ENCODE results near the gene KLHL35. TPM values are rescaled to one million over a fixed set of nuclear protein-coding genes. Genes with fewer than 3 reads are reported as not detected.
A peak's percentile ranks its signal among the peaks of the same experiment; 100 is the strongest.
"Not testable (repeated sequence)": the region's sequence is repeated elsewhere in the genome, so short reads cannot be mapped to it uniquely, and the experiment has no call there.

The KLHL35 gene
- polyA plus RNA-seq, 1 donor = 6.6 TPM

DNA sequence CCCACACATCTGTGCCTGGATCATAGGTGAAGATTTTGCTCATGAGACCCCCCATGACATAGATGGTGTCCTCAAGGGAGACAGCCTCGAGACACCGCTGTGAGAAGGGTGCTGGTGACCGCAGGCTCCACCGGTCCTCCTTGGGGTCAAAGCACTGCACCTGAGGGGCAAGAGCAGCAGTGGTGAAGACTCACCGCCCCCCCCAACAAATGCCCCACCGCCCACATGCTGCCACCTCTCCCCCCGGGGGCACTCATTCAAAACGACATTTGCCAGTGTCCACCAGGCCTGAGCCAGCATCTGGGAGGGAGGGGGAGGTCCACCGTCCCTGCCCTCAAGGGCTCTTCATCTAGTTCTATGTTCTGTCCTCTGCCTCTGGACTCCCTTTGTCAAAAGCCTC is 9.3 kb downstream of the KLHL35 start:
- no peak for DNase-seq

DNA sequence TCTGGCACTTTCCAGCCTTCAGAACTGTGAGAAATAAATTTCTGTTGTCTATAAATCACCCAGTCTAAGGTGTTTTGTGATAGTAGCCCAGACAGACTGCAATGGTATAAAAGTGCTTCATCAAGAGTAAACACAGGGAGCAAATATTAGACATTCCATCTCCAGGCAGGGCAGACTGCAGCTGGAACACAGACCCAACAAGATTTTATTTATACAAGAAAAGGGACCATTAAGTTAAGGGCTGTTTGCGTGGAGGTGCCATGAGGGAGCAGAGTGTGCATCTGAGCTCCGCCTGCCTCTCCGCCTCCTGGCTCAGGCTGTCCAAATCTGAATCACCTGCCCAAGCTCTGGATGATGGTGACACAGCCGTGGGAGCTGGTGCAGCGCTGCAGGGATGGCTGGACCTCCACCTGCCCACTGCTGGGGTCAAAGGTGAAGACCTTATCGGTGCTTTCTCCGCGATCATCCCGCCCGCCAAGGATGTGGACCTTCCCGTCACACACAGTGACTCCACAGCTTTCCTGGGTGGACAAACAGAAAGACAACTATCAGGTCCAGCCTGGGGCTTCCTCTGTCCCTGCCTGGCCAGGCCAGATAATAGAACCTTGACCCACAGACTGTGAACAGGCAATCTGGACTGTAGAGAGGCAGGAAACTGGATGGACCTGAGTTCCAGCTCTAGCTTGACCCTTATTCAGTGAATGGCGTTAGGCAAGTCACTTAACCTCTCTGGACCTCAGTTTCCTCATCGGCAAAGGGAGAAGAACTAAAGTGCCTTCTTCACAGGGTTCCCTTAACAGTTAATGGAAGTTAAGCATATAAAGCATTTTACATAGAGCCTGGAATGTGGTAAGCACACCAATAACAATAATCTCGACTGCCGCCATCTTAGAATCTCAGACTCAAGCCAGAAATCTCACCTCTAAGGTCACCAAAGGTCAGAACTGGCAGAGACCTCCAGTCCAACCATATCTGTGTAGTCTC is 10.5 kb downstream of the KLHL35 start:
- DNase-seq = no peak

DNA sequence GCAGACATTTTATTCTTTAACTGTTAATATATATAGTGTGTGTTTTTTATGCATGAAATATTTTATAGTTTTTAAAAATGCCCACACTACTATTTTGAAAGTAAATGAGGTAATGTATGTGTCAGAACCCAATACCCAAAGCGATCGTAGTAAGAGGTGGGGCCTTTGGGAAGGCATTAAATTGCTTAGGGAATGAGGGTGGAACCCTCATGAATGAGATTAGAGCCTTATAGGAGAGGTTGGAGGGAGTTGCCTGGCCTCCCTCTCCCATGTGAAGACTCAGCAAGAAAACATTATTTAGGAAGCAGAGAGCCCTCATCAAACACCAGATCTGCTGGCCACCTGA is 11.1 kb downstream of the KLHL35 start:
- DNase-seq = no peak

DNA sequence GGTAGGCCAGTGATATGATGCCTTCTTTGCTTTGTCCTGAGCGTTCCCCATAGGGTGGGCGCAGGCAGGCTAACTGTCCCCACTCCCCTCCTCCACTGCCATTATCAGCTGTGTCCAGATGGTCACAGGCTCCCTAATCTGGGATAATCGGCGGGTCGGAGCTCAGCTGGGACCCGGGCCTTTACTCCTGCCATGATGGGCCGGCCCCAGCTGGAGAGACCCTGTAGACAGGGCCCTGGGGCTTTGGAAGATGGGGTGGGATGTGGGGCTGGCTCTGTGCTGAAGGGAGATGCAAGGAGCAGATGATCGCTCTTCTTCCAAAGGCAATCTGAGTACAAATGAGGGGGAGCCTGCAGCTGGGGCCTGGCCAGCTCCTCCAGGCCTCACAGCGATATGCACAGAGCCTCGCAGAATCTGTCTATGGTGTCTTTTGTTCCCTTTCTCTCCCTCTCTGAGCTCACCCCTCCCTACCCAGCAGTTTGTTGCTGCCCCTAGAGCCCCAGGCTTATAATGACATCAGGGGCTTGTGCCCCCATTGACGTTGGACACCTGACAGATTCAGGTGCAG is 11.9 kb downstream of the KLHL35 start:
- DNase-seq = no peak

DNA sequence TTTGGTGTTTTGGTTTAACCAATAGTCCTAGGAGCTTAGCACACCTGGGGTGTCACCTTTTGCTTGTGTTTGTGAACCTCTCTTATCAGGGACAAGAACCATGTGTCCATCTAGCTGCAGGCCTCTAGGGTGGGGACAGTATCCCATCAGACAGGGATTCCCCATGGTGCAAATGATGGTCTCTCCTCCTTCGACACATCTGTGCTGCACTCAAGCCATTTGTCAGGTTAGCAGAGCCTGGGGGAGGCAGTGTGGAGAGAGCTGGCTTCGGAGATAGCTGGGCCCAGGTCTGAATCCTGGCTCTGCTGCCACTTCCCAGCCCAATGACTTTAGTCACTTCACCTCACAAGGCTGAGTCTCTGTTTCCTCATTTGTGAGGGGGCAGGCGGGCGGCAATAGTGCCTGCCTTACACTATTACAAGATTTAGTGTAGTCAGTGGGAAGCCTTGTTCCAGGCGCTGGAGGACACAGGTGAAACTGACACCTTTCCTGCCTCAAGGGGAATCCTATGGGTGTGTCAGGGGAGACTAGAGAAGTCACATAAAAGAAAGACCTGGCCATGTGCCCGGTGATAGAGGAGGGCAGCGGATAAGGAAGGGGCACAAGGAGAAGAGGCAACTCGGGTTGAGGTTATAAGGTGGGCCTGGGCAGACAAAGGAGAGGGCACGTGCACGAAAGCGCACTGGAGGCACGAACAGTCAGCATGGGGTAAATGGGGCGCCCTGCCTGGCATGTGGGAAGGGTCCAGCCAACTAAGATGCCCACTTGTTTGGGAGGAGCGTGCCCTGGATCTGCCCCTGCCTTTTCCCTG is 12.6 kb downstream of the KLHL35 start:
- DNase-seq = no peak

DNA sequence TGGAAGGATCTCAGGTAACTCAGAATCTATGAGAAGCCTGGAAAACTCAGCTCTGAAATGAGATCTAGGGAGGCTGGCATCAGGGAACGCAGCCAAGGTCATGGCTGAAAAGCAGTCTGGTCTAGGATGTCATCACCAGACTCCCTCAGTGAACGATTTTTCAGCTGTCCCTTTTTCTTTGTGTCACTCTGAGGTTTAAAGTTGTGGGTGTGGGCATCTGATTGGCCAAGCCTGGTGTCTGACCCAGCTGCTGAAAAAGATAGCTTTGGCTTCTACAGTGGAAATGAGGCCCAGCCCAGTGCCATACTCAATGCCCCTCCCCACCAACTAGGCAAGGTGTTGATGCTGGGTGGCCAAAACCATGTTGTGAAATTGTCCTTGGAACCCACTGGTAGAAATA is 19.1 kb downstream of the KLHL35 start:
- DNase-seq = no peak

DNA sequence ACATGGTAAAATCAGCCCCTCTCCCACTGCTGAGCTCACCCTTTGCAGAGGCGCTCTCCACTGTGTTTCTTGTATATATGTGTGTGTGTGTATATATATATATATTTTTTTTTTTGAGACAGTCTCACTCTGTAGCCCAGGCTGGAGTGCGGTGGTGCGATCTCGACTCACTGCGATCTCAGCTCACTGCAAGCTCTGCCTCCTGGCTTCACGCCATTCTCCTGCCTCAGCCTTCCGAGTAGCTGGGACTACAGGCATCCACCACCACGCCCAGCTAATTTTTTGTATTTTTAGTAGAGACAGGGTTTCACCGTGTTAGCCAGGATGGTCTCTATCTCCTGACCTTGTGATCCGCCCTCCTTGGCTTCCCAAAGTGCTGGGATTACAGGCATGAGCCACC is 19.9 kb downstream of the KLHL35 start:
- DNase-seq = not testable (repeated sequence)

DNA sequence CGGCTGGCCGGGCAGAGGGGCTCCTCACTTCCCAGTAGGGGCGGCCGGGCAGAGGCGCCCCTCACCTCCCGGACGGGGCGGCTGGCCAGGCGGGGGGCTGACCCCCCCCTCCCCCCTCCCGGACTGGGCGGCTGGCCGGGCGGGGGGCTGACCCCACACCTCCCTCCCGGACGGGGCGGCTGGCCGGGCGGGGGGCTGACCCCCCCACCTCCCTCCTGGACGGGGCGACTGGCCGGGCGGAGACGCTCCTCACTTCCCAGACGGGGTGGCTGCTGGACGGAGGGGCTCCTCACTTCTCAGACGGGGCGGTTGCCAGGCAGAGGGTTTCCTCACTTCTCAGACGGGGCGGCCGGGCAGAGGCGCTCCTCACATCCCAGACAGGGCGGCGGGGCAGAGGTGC is 23.0 kb downstream of the KLHL35 start:
- not testable (repeated sequence) for DNase-seq

DNA sequence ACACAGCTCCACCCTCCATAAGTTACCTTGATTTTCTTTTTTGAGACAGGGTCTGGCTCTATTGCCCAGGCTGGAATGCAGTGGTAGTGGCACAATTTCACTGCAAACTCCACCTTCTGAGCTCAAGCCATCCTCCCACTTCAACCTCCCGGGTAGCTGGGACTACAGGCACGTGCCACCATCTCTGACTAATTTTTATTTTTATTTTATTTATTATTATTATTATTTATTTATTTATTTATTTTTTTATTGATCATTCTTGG is 24.1 kb downstream of the KLHL35 start:
- no peak for DNase-seq

DNA sequence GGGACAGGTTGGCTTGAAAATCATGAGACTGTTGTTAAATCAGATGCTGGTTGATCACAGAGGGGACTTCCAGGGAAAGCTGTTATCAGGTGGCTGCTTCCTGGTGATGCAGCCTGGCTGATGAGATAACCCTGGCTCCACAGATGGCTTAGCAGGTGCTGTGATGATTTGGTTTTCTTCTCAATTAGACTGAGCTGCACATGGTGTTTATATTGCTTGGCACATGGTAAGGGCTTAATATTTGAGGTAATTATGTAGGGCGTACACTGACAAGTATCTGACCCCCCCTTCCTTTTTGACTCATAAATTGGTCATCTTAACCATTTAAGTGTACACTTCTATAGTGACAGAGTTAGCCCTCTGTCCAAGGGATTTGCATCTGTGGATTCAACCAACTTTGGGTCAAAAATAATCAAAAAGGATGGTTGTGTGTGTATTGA is 26.6 kb downstream of the KLHL35 start:
- no peak for DNase-seq

DNA sequence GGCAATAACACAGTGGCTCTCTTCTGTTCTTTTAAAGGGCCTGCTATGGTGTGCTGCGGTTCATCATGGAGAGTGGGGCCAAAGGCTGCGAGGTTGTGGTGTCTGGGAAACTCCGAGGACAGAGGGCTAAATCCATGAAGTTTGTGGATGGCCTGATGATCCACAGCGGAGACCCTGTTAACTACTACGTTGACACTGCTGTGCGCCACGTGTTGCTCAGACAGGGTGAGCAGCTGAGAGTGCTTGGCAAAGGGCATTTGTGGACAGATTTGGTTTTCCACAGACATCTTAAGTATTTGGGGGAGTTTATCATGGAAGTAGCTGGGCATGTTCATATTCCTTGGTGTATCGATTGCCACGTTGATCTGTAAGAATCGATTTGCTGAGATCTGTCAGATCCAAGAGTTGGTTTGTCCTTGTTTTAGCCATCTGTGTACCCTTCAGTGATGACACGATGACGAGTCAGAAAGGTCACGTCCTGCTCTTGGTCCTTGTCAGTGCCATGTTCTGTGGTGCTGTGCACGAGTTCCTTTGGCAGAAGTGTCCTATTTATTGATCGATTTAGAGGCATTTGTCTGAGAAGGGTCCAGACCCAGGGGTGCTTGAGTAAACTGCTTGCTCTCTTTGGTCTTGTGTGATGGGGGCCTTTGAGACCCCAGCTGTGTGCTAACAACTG is 28.9 kb downstream of the KLHL35 start:
- DNase-seq = no peak

DNA sequence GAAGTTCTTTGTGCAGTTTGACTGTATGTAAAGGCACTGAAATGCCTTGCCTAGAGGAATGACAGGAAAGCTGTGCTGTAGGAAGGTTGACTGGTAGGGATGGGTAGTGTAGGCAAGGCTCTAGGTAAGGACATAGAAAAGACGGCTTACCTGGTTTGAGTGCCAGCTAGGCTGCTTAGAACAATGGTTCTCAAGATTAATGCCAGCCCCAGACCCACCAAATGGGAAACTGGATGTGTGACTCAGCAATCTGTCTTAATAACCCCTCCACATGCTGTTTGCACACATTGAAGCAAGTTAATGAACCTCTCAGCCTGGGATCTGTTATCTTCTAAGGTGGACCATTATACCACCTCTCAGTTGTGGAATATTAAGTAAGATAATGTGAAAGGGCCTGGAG is 30.0 kb downstream of the KLHL35 start:
- no peak for DNase-seq

DNA sequence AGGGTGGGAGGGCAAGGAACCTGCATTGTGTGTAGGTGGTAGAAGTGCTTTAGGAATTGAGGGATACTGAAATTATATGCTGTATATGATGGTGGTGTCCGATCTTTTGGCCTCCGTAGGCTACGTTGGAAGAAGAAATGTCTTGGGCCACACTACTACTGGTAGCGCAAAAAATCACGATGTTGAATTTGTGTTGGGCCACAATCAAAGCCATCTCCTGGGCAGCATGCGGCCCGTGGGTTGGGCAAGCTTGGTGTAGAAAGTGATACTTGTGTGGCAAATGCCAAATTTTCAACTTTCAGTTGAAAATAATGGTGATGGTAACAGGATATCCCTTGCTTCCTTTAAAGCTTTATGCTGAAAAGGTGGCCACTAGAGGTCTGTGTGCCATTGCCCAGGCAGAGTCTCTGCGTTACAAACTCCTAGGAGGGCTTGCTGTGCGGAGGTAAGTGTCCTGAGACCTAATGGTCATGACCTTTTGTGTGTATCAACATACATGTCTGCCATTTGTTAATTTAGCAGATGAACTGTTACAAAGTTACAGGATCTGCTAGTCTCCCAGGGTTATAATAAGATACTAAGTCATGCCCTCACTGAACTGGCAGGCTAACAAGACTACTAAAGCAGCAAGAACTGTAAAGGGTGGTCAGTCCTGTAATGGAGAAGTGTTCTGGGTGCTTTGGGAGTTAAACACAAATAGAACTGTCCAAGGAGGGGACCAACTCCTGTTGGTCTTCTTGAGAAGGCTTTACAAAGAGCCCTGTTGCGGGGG is 30.8 kb downstream of the KLHL35 start:
- no peak for DNase-seq

DNA sequence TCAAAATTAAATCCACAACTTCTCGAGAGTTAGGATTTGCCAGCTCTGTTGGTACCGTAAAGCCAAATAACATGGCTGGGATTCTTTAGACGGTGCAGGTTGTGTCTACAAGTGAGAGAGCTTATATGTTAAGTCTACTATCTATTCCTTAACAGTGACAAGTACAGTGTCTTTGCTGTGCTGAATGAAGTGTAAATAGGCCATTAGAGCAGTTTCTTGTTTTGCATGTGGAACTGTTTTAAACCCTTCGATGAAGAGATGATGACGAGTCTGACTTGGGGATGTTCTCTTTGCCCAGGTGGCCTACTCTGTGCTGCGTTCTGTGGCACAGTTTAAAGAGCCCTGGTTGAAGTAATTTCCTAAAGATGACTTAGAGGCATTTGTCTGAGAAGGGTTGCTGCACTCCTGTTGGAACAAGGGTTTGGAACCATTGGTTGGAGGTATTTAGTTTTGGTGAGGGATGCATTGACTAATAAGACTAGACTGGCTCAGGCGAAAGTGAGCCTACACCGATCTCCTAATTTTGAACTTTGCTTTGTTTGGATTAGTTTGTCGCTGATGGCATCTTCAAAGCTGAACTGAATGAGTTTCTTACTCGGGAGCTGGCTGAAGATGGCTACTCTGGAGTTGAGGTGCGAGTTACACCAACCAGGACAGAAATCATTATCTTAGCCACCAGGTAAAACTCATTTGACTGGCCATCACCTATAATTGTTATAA is 32.7 kb downstream of the KLHL35 start:
- no peak for DNase-seq

DNA sequence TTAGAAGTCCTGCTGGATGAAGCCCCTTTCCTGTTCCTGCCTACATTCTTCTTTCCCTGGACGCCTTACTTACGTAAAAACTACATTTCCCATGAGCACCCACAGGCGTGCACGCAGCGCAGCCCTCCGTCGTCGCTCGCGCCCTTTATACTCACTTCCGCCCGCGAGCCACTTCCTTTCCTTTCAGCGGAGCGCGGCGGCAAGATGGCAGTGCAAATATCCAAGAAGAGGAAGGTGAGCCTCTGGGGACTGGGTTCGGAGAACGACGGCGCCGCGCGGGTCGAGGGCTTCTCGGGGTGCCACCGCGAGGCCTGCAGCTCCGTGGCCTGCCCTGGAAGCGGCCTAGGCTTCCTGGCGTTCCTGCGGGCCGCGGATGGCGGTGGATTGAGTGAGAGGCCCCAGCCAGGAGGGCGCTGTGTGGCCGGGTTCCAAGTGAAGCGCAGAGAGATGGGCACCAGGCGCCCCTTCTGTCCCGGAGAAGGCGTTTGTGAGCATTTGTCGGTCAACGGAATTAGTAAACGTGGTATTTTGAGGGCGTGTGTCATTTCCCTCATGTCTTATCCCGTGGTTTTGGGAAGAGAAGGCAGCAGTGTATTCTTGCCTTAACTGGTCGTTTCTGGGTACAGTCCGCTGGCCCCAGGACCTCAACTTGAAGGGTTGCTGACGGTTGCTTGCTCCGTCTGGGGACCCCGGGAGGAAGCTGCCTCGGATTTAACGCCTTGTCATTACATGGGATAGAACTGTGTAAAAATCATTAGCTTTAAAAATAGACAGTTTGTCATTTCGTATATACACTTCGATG is 33.5 kb downstream of the KLHL35 start, which contains the start of gene RPS3:
Gene RPS3, plus strand, starts transcription at position 175 of the 802 bp plus-strand sequence. Its CDS starts 30 bp downstream, at position 205.
- peak; percentile 92 for DNase-seq

DNA sequence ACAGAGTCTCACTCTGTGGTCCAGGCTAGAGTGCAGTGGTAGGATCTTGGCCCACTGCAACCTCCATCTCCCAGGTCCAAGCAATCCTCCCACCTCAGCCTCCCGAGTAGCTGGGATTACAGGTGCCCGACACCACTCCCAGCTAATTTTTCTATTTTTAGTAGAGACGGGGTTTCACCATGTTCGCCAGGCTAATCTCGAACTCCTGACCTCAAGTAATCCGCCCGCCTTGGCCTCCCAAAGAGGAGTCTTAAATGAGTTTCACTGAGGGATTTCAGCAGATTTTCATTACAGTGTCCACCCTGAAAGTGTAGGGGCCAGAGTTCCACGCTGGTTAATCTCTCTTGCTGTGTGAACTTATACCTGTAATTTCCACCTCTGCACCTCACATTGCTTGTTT is 34.1 kb downstream of the KLHL35 start:
- DNase-seq = no peak

DNA sequence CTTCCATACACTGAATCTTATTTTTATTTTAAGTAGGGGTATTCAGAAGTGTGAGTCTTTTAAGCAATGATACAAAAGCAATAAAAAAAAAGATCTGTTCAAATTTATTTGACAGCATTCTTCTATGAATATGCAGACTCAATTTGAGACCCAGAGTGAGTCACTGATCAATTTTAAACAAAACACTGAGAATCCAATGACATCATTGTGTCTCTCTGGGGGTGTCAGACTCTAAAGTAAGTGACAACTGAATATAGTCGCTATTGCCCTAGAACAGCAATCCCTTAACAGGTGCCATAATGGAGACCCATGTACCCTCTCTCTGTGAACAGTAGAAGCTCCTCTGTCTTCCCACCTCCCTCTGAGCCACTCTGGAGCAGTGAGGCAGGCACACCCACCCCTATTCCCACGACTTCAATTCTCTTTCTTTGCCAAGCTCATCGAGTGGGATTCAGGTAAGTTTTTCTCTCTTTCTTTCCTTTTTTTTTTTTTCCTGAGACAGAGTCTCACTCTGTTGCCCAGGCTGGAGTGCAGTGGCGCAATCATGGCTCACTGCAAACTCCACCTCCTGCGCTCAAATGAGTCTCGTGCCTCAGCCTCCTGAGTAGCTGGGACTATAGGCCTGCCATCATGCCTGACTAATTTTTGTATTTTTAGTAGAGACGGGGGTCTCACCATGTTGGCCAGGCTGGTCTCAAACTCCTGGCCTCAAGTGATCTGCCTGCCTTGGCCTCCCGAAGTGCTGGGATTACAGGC is 38.7 kb downstream of the KLHL35 start:
- DNase-seq = no peak

DNA sequence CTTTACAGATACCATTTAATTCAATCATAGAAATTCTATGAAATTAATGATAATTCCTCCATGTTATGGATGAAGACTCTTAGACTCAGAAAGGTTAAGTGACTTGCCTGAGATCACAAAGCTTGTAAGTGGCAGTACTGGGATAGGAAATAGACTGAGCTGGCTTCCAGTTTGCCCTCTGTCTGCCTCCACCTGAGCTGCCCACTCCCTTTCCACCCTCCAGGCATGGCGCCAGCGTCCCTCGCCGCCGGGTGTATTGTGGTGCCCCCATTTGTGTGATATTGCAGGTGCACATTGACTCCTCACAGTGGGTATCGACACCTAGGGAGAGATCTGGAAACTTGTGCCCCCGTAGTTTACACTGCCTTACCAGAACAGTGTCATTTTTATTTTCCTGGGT is 43.1 kb downstream of the KLHL35 start:
- DNase-seq = no peak

DNA sequence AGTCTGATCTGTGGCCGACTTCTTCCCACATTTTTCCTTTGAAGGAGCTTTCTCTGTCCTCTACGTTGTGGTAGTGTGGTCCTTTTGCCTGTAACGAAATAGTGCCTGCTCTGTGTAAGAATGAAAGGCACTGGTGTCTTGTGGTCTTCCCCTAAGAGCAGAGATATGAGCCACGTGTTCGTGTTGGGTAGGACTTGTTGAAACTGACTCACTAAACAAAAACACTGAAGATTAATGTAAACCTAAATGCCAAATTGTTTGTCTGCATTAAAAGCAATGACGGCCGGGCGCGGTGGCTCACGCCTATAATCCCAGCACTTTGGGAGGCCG is 43.8 kb downstream of the KLHL35 start:
- DNase-seq = no peak
